Pancreas (tissue), 10 donors: Measurements from ENCODE around the gene VPS41. TPM values are rescaled to one million over a fixed set of nuclear protein-coding genes. Genes with fewer than 3 reads are reported as not detected.

Experiments used
- ATAC-seq, 4 donors: fragments of 200-7000 bp; cut with Tn5 transposase; one replicate each; pipeline versions ENCODE4 v1.8.0 to v1.9.1; 2020; ENCODE audit warnings: mild to moderate bottlenecking in 4 of 4, moderate library complexity in 4 of 4
- DNase-seq, 6 donors: peaks; one replicate each; pipeline ENCODE4 v3.0.0-alpha.2; 2020
- FAIRE-seq: peaks from 2 replicates; lab custom pipeline; 2012; peaks lifted over from hg19 to GRCh38; lab: Jason Lieb, UNC
- H3K27ac ChIP-seq, 4 donors: fragments of 200-600 bp; sonication (generic); 1 replicate in 3 of 4; 2 replicates in 1 of 4; pipeline versions ENCODE4 v1.5.0 to v1.8.0; 2020
- H3K27me3 ChIP-seq, 4 donors: fragments of 200-600 bp; one replicate each; pipeline ENCODE4 v1.8.0; 2021
- H3K36me3 ChIP-seq, 3 donors: fragments of 200-600 bp; sonication (generic) in 1 of 3; one replicate each; pipeline versions ENCODE4 v1.5.0 to v1.8.0; 2020 to 2021
- H3K4me1 ChIP-seq, 3 donors: fragments of 200-600 bp; one replicate each; pipeline ENCODE4 v1.8.0; 2021
- H3K4me3 ChIP-seq, 4 donors: fragments of 200-600 bp; sonication (generic) in 2 of 4; one replicate each; pipeline versions ENCODE4 v1.5.0 to v1.8.0; 2020 to 2021
- H3K9me3 ChIP-seq, 4 donors: fragments of 200-600 bp; one replicate each; pipeline ENCODE4 v1.8.0; 2021
- CTCF ChIP-seq, 4 donors: fragments of 200-600 bp; sonication (generic) in 3 of 4; IDR thresholded peaks; one replicate each; pipeline versions ENCODE4 v1.5.0 to v1.8.0; 2021; ENCODE audit warnings: antibody characterized with exemption in 4 of 4
- WGBS, 2 donors: extraction: QIAGEN DNeasy Blood & Tissue Kit; methylation state at CpG; one replicate each; pipeline ENCODE4 v1.1.7; 2013; 5-methylcytosine and 5-hydroxymethylcytosine counted together
- intact Hi-C, 3 donors: fragments of 100-400 bp; cut with DNase I; formaldehyde crosslinking; loops; one replicate each; pipeline versions ENCODE4 v1.11.1 to v1.14.2; 2022
- polyA plus RNA-seq, 2 donors: library from polyadenylated mRNA; stranded (reverse); fragments of 200-250 nt; gene quantifications; one replicate each; pipeline ENCODE4 v1.2.3, GENCODE V29; 2013
- total RNA-seq, 6 donors: library from RNA; stranded (reverse); fragmentation: NEBNext Ultra II Directional in 4 of 6; extraction: Animal tissue kit (Norgen Biotek cat#: 25700) in 4 of 6; gene quantifications; one replicate each; pipeline versions ENCODE4 v1.2.1 to v1.2.4, GENCODE V29; 2021 to 2023
- donor health status: healthy with polysubstance abuse.
- donor health status: DM: no; HTN: no; CAD: no; lungs with moderate emphysema.
- donor health status: DM: no; HTN: no; CAD: no.
- donor health status: control.
- donor health status: control.
- donor health status: Bipolar disorder and iron deficiency.
- donor health status: DM: yes; HTN: yes; CAD: no.
- donor health status: DM: no; HTN: no; CAD: no.
- donor health status: DM: no; HTN: no; CAD: no.
- donor health status: DM: yes; HTN: yes; CAD: no.

Gene VPS41
- total and polyA plus RNA-seq, 8 donors, result 10.0 to 79.2 (median 37.8) TPM

GRCh38 chr7:38775506-38776175 is 133.3 kb downstream of the VPS41 start:
- peaks cover 0 to 36% (median 0%) of the 10 kb centered on the region in 3 donors for H3K36me3 ChIP-seq
- intact Hi-C loops, result no loop called here
- no peak for TF ChIP-seq CTCF (IDR thresholded peaks at IDR 0.05)
- ATAC-seq (peak in 2 of 4 donors; percentile 39 to 69), FAIRE-seq (no peak), DNase-seq (no peak)
- H3K27me3 ChIP-seq, result no peaks in the 10 kb centered on the region
- H3K4me3 ChIP-seq, result no peak overlapping the region
- H3K27ac ChIP-seq, result no peak overlapping the region
- WGBS, 2 donors, result 53 to 59% methylated on average over 3 of the region's 3 CpGs
- no peaks in the 10 kb centered on the region for H3K4me1 ChIP-seq
- no peaks in the 10 kb centered on the region for H3K9me3 ChIP-seq

- H3K27ac ChIP-seq, result no peak overlapping the region
- intact Hi-C loops, result no loop called here
- H3K4me1 ChIP-seq, result no peaks in the 10 kb centered on the region
- H3K36me3 ChIP-seq, result peaks cover 0 to 43% (median 0%) of the 10 kb centered on the region in 3 donors
- TF ChIP-seq CTCF (IDR thresholded peaks at IDR 0.05), result no peak
- no peaks in the 10 kb centered on the region for H3K27me3 ChIP-seq
- H3K9me3 ChIP-seq, result no peaks in the 10 kb centered on the region
- no peak overlapping the region for H3K4me3 ChIP-seq
- WGBS, 2 donors, result 47 to 50% methylated on average over 2 of the region's 2 CpGs
- ATAC-seq (no peak), DNase-seq (no peak), FAIRE-seq (no peak)
Measured at GRCh38 chr7:38773430-38773829, 135.6 kb downstream of the VPS41 start.

GRCh38 chr7:38760226-38760625 is 148.8 kb downstream of the VPS41 start:
- intact Hi-C loops, result no loop called here
- FAIRE-seq (no peak), ATAC-seq (no peak), DNase-seq (no peak)
- Histone ChIP-seq H3K27me3 (no peaks in the 10 kb centered on the region), H3K27ac (no peak overlapping the region), H3K4me3 (no peak overlapping the region), H3K4me1 (no peaks in the 10 kb centered on the region), H3K36me3 (no peaks in the 10 kb centered on the region), H3K9me3 (no peaks in the 10 kb centered on the region)
- TF ChIP-seq CTCF (IDR thresholded peaks at IDR 0.05), result no peak
- 81 to 96% methylated on average over 2 of the region's 2 CpGs for WGBS, 2 donors

GRCh38 chr7:38759028-38759427 is 150.0 kb downstream of the VPS41 start:
- Histone ChIP-seq H3K36me3 (peaks cover 0 to 10% (median 0%) of the 10 kb centered on the region in 3 donors), H3K4me3 (no peak overlapping the region), H3K27me3 (no peaks in the 10 kb centered on the region), H3K9me3 (no peaks in the 10 kb centered on the region), H3K4me1 (no peaks in the 10 kb centered on the region), H3K27ac (no peak overlapping the region)
- FAIRE-seq, result no peak
- no peak for DNase-seq
- intact Hi-C loops, result no loop called here
- 92 to 94% methylated on average over 2 of the region's 2 CpGs for WGBS, 2 donors
- ATAC-seq, result no peak
- TF ChIP-seq CTCF (IDR thresholded peaks at IDR 0.05), result no peak

GRCh38 chr7:38757931-38758330 is 151.1 kb downstream of the VPS41 start:
- H3K9me3 ChIP-seq, result no peaks in the 10 kb centered on the region
- H3K36me3 ChIP-seq, result peaks cover 0 to 17% (median 0%) of the 10 kb centered on the region in 3 donors
- ATAC-seq (no peak), FAIRE-seq (no peak), DNase-seq (no peak)
- no peaks in the 10 kb centered on the region for H3K4me1 ChIP-seq
- intact Hi-C loops, result no loop called here
- TF ChIP-seq CTCF (IDR thresholded peaks at IDR 0.05), result no peak
- 93 to 97% methylated on average over 3 of the region's 3 CpGs for WGBS, 2 donors
- no peak overlapping the region for H3K4me3 ChIP-seq
- H3K27ac ChIP-seq, result no peak overlapping the region
- H3K27me3 ChIP-seq, result no peaks in the 10 kb centered on the region
